Smooth muscle cell (in vitro differentiated cells): ENCODE data around the gene ABCA3. TPM values are rescaled to one million over a fixed set of nuclear protein-coding genes. Genes with fewer than 3 reads are reported as not detected.

Source experiments
- DNase-seq: peaks from one replicate; lab custom pipeline; 2025; ENCODE audit not compliant: unreplicated experiment; lab: John Stamatoyannopoulos, UW
- H2AFZ ChIP-seq: fragments of 200-600 bp; sonication (generic); 2 replicates; pipeline ENCODE4 v1.6.0; 2016; ENCODE audit warnings: antibody characterized with exemption, low read depth, mild to moderate bottlenecking
- H3F3A ChIP-seq: fragments of 200-600 bp; sonication (generic); 2 replicates; pipeline ENCODE4 v1.6.0; 2017; ENCODE audit warnings: antibody characterized with exemption, low read depth
- H3K27ac ChIP-seq: fragments of 200-600 bp; sonication (generic); 2 replicates; pipeline ENCODE4 v1.5.1; 2016; ENCODE audit warnings: low read depth, mild to moderate bottlenecking
- H3K27me3 ChIP-seq: fragments of 200-600 bp; sonication (generic); 2 replicates; pipeline ENCODE4 v1.6.1; 2016; ENCODE audit warnings: low read depth, mild to moderate bottlenecking
- H3K36me3 ChIP-seq: fragments of 200-600 bp; sonication (generic); 2 replicates; pipeline ENCODE4 v1.5.1; 2016; ENCODE audit warnings: low read depth
- H3K4me1 ChIP-seq: fragments of 200-600 bp; sonication (generic); 2 replicates; pipeline ENCODE4 v1.5.1; 2016; ENCODE audit warnings: low read depth
- H3K4me2 ChIP-seq: fragments of 200-600 bp; sonication (generic); 2 replicates; pipeline ENCODE4 v1.6.0; 2016; ENCODE audit warnings: mild to moderate bottlenecking
- H3K4me3 ChIP-seq: fragments of 200-600 bp; sonication (generic); 2 replicates; pipeline ENCODE4 v1.5.1; 2016; ENCODE audit warnings: mild to moderate bottlenecking
- H3K79me2 ChIP-seq: fragments of 200-600 bp; sonication (generic); 2 replicates; pipeline ENCODE4 v1.6.0; 2016; ENCODE audit warnings: low read depth, mild to moderate bottlenecking
- H3K9ac ChIP-seq: fragments of 200-600 bp; sonication (generic); 2 replicates; pipeline ENCODE4 v1.6.0; 2016; ENCODE audit warnings: low read depth
- H3K9me3 ChIP-seq: fragments of 200-600 bp; sonication (generic); replicated peaks from 2 replicates; pipeline ENCODE4 v1.5.1; 2016; ENCODE audit warnings: low read depth
- H4K20me1 ChIP-seq: fragments of 200-600 bp; sonication (generic); 2 replicates; pipeline ENCODE4 v1.6.0; 2016; ENCODE audit warnings: low read depth
- WGBS: methylation state at CpG from one replicate; pipeline ENCODE4 v1.1.7; 2016; ENCODE audit warnings: low lambda C conversion rate; 5-methylcytosine and 5-hydroxymethylcytosine counted together
- polyA plus RNA-seq: library from polyadenylated mRNA; unstranded; fragments of >200 nt; fragmentation: Nextera tagmentation; extraction: Ambion mirVana; gene quantifications from 2 replicates; pipeline ENCODE4 v1.2.1, GENCODE V29; 2016
- total RNA-seq: library from RNA; depleted of rRNA; stranded (reverse); fragments of >200 nt; gene quantifications from 2 replicates; pipeline ENCODE4 v1.2.3, GENCODE V29; 2014
- TF ChIP-seq, protein P1 (sequence below): fragments of 200-600 bp; sonication (generic); IDR thresholded peaks from 2 replicates; pipeline ENCODE4 v1.5.1; 2017; ENCODE audit warnings: borderline replicate concordance, mild to moderate bottlenecking, antibody characterized with exemption; ENCODE audit not compliant: insufficient read depth, poor library complexity, severe bottlenecking

Gene ABCA3
- total and polyA plus RNA-seq, 2 experiments from 2014 or later, result 1.4 to 2.2 TPM

DNA sequence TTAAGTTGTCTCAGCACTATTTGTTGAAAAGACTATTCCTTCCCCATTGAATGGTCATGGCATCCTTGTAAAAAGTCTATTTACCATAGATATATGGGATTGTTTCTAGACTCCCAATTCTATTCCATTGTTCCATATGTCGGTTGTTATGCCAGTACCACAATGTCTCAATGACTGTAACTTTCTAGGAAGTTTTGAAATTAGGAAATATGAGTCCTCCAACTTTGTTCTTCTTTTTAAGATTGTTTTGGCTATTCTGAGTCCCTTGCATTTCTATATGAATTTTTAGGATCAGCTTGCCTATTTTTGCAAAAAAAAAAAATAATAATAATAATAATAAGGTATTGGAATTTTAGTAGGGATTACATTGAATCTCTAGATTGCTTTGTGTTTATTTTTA lies 43.0 kb upstream of the ABCA3 start:
- Histone ChIP-seq H2AFZ (no peak overlapping the region), H3K79me2 (no peaks in the 10 kb centered on the region), H3F3A (no peaks in the 10 kb centered on the region), H3K4me2 (no peak overlapping the region), H3K36me3 (no peaks in the 10 kb centered on the region), H3K27ac (no peak overlapping the region), H3K27me3 (no peaks in the 10 kb centered on the region), H3K9ac (no peak overlapping the region), H4K20me1 (no peaks in the 10 kb centered on the region), H3K9me3 (no peaks in the 10 kb centered on the region), H3K4me3 (no peak overlapping the region), H3K4me1 (no peaks in the 10 kb centered on the region)
- TF ChIP-seq, protein P1, sequence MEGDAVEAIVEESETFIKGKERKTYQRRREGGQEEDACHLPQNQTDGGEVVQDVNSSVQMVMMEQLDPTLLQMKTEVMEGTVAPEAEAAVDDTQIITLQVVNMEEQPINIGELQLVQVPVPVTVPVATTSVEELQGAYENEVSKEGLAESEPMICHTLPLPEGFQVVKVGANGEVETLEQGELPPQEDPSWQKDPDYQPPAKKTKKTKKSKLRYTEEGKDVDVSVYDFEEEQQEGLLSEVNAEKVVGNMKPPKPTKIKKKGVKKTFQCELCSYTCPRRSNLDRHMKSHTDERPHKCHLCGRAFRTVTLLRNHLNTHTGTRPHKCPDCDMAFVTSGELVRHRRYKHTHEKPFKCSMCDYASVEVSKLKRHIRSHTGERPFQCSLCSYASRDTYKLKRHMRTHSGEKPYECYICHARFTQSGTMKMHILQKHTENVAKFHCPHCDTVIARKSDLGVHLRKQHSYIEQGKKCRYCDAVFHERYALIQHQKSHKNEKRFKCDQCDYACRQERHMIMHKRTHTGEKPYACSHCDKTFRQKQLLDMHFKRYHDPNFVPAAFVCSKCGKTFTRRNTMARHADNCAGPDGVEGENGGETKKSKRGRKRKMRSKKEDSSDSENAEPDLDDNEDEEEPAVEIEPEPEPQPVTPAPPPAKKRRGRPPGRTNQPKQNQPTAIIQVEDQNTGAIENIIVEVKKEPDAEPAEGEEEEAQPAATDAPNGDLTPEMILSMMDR, result no peak
- WGBS, result 90% methylated on average over 1 of the region's 1 CpG
- no peak for DNase-seq

GRCh38 chr16:2374644-2375043 lies 34.1 kb upstream of the ABCA3 start:
- Histone ChIP-seq H2AFZ (no peak overlapping the region), H3K9me3 (no peaks in the 10 kb centered on the region), H3K27me3 (peaks cover 6% of the 10 kb centered on the region), H3K27ac (no peak overlapping the region), H4K20me1 (no peaks in the 10 kb centered on the region), H3K4me2 (no peak overlapping the region), H3F3A (no peaks in the 10 kb centered on the region), H3K36me3 (no peaks in the 10 kb centered on the region), H3K4me1 (no peaks in the 10 kb centered on the region), H3K9ac (no peak overlapping the region), H3K79me2 (no peaks in the 10 kb centered on the region), H3K4me3 (no peak overlapping the region)
- TF ChIP-seq, protein P1, result no peak
- no peak for DNase-seq
- 61% methylated on average over 3 of the region's 3 CpGs for WGBS

- Histone ChIP-seq H2AFZ (no peak overlapping the region), H3K9ac (no peak overlapping the region), H3K27ac (no peak overlapping the region), H3K4me1 (no peaks in the 10 kb centered on the region), H3K4me3 (no peak overlapping the region), H3K27me3 (peaks cover 6% of the 10 kb centered on the region), H3F3A (no peaks in the 10 kb centered on the region), H4K20me1 (no peaks in the 10 kb centered on the region), H3K4me2 (no peak overlapping the region), H3K36me3 (no peaks in the 10 kb centered on the region), H3K79me2 (no peaks in the 10 kb centered on the region), H3K9me3 (no peaks in the 10 kb centered on the region)
- WGBS, result 71% methylated on average over 4 of the region's 4 CpGs
- TF ChIP-seq, protein P1, result no peak
- DNase-seq, result no peak
Measured at GRCh38 chr16:2373176-2373575, 32.6 kb upstream of the ABCA3 start.

DNA sequence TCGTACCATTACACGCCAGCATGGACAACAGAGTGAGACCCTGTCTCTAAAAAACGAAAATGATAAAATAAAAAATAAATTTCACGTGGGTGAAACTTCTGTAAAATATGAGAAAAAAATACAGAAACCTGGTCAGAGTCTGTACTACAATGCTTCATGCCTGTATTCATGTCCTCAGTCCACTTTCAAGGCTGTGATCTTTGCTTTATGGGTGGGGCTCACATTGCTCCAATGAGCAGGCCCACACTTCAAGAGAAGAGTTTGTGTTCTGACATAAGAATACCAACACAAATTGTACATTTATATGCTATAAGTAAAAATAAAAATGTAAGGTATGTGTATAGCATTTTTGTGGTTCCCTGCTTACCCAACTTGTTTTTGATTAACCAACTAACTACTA lies 32.2 kb upstream of the ABCA3 start:
- no peaks in the 10 kb centered on the region for H3K4me1 ChIP-seq
- TF ChIP-seq, protein P1, result no peak
- no peaks in the 10 kb centered on the region for H3F3A ChIP-seq
- H2AFZ ChIP-seq, result no peak overlapping the region
- no peak overlapping the region for H3K9ac ChIP-seq
- no peak for DNase-seq
- no peaks in the 10 kb centered on the region for H3K79me2 ChIP-seq
- no peak overlapping the region for H3K4me2 ChIP-seq
- no peaks in the 10 kb centered on the region for H3K9me3 ChIP-seq
- H3K27ac ChIP-seq, result no peak overlapping the region
- peaks cover 6% of the 10 kb centered on the region for H3K27me3 ChIP-seq
- no peaks in the 10 kb centered on the region for H4K20me1 ChIP-seq
- H3K4me3 ChIP-seq, result no peak overlapping the region
- WGBS, result 80% methylated on average over 4 of the region's 4 CpGs
- H3K36me3 ChIP-seq, result no peaks in the 10 kb centered on the region
